Medulla oblongata (tissue), 1 donor: ENCODE results near the gene ORM1.
A peak's percentile ranks its signal among the peaks of the same experiment; 100 is the strongest.

Experiments
- DNase-seq: peaks from one replicate; pipeline ENCODE4 v3.0.0-alpha.2; 2015; ENCODE audit errors: extremely low spot score

Gene ORM1

GRCh38 chr9:114342755-114343440 lies 20.0 kb downstream of the ORM1 start:
- no peak for DNase-seq

- DNase-seq = no peak
Observed at GRCh38 chr9:114343471-114344187, 20.7 kb downstream of the ORM1 start.

GRCh38 chr9:114344188-114344566 lies 21.3 kb downstream of the ORM1 start:
- no peak for DNase-seq

- DNase-seq = no peak
Observed at GRCh38 chr9:114344692-114345091, 21.8 kb downstream of the ORM1 start.

- no peak for DNase-seq
Observed at GRCh38 chr9:114345493-114346065, 22.7 kb downstream of the ORM1 start.

- no peak for DNase-seq
Observed at GRCh38 chr9:114346146-114346545, 23.2 kb downstream of the ORM1 start.

GRCh38 chr9:114347675-114348074 lies 24.8 kb downstream of the ORM1 start:
- DNase-seq = peak; percentile 88

- DNase-seq = no peak
Observed at GRCh38 chr9:114348261-114348905, 25.5 kb downstream of the ORM1 start.

GRCh38 chr9:114348906-114349482 lies 26.1 kb downstream of the ORM1 start:
- DNase-seq = peak; percentile 75

- DNase-seq = no peak
Observed at GRCh38 chr9:114349713-114350480, 27.0 kb downstream of the ORM1 start.

- no peak for DNase-seq
Observed at GRCh38 chr9:114350636-114351401, 27.9 kb downstream of the ORM1 start.

GRCh38 chr9:114351932-114352331 lies 29.0 kb downstream of the ORM1 start:
- DNase-seq = no peak

GRCh38 chr9:114355821-114356220 lies 32.9 kb downstream of the ORM1 start:
- no peak for DNase-seq

GRCh38 chr9:114356792-114357191 lies 33.9 kb downstream of the ORM1 start:
- DNase-seq = no peak

GRCh38 chr9:114357360-114357759 lies 34.5 kb downstream of the ORM1 start:
- DNase-seq = no peak

- DNase-seq = no peak
Observed at GRCh38 chr9:114357911-114358328, 35.0 kb downstream of the ORM1 start.

GRCh38 chr9:114359801-114360200 lies 36.9 kb downstream of the ORM1 start:
- no peak for DNase-seq

- no peak for DNase-seq
Observed at GRCh38 chr9:114361542-114361941, 38.6 kb downstream of the ORM1 start.

- no peak for DNase-seq
Observed at GRCh38 chr9:114362394-114362793, 39.5 kb downstream of the ORM1 start.

- DNase-seq = no peak
Observed at GRCh38 chr9:114363424-114363823, 40.5 kb downstream of the ORM1 start.
